PC-9 (cell line): Measurements from ENCODE around the gene MAPRE3. TPM values are rescaled to one million over a fixed set of nuclear protein-coding genes. Genes with fewer than 3 reads are reported as not detected.

Experiments used
- BruUV-seq: library from RNA; stranded (reverse); fragments of 400-500 nt; replicated peaks from 2 replicates; lab custom pipeline; 2021; lab: Mats Ljungman, UMichigan
- CTCF ChIA-PET: fragments of 300-600 bp; sonication (Branson Sonifier 250); formaldehyde crosslinking; loops from one replicate; lab custom pipeline; 2022; ENCODE audit warnings: antibody characterized with exemption; lab: Charles Lee
- POLR2A ChIA-PET: fragments of 300-600 bp; sonication (Branson Sonifier 250); formaldehyde crosslinking; loops from one replicate; lab custom pipeline; 2022; ENCODE audit warnings: antibody characterized with exemption; ENCODE audit not compliant: unreplicated experiment; lab: Charles Lee
- DNase-seq, 2 experiments: peaks; one replicate each; pipeline versions ENCODE4 v3.0.0 to v3.0.0-alpha.2; 2015 to 2022; ENCODE audit warnings: mixed read lengths in 1 of 2
- H2AFZ ChIP-seq: fragments of 200-600 bp; sonication (generic); 2 replicates; pipeline ENCODE4 v1.8.1; 2017; ENCODE audit warnings: antibody characterized with exemption
- H3F3A ChIP-seq: fragments of 200-600 bp; sonication (generic); 2 replicates; pipeline ENCODE4 v1.8.1; 2017; ENCODE audit warnings: antibody characterized with exemption, mild to moderate bottlenecking, low read depth; ENCODE audit not compliant: insufficient read depth
- H3K27ac ChIP-seq: fragments of 200-600 bp; sonication (generic); 2 replicates; pipeline ENCODE4 v1.6.1; 2016; ENCODE audit warnings: mixed run types
- H3K27me3 ChIP-seq: fragments of 200-600 bp; sonication (generic); 2 replicates; pipeline ENCODE4 v1.6.1; 2016; ENCODE audit warnings: low read depth, mixed run types; ENCODE audit not compliant: insufficient read depth
- H3K36me3 ChIP-seq: fragments of 200-600 bp; sonication (generic); 2 replicates; pipeline ENCODE4 v1.6.1; 2016; ENCODE audit warnings: low read depth, mixed run types
- H3K4me1 ChIP-seq: fragments of 200-600 bp; sonication (generic); replicated peaks from 2 replicates; pipeline ENCODE4 v1.6.1; 2016; ENCODE audit warnings: mixed run types; ENCODE audit not compliant: insufficient read depth
- H3K4me2 ChIP-seq: fragments of 200-600 bp; sonication (generic); 2 replicates; pipeline ENCODE4 v1.6.1; 2017; ENCODE audit warnings: mixed run types
- H3K4me3 ChIP-seq: fragments of 200-600 bp; sonication (generic); 2 replicates; pipeline ENCODE4 v1.6.1; 2016; ENCODE audit warnings: mixed run types
- H3K79me2 ChIP-seq: fragments of 200-600 bp; sonication (generic); 2 replicates; pipeline ENCODE4 v1.6.1; 2017; ENCODE audit warnings: low read depth, mixed run types
- H3K9me2 ChIP-seq: fragments of 200-600 bp; sonication (generic); 2 replicates; pipeline ENCODE4 v1.8.1; 2017; ENCODE audit warnings: mild to moderate bottlenecking; ENCODE audit not compliant: insufficient read depth
- H3K9me3 ChIP-seq: fragments of 200-600 bp; sonication (generic); 2 replicates; pipeline ENCODE4 v1.8.1; 2016; ENCODE audit warnings: low read depth; ENCODE audit not compliant: insufficient read depth
- H4K20me1 ChIP-seq: fragments of 200-600 bp; sonication (generic); 2 replicates; pipeline ENCODE4 v1.8.1; 2017; ENCODE audit not compliant: insufficient read depth
- CTCF ChIP-seq: fragments of 200-600 bp; sonication (generic); conservative IDR thresholded peaks from 2 replicates; pipeline ENCODE4 v1.6.1; 2017; ENCODE audit warnings: mixed run types, antibody characterized with exemption, mild to moderate bottlenecking, moderate library complexity
- EZH2 ChIP-seq: fragments of 200-600 bp; sonication (generic); IDR thresholded peaks from 2 replicates; pipeline ENCODE4 v1.8.0; 2017; ENCODE audit warnings: antibody characterized with exemption, low read depth
- intact Hi-C: fragments of 100-400 bp; cut with micrococcal nuclease; formaldehyde crosslinking; loops from one replicate; pipeline ENCODE4 v1.10.0; 2022; ENCODE audit not compliant: unreplicated experiment
- total RNA-seq: library from RNA; stranded (reverse); gene quantifications from 2 replicates; pipeline ENCODE4 v1.2.3, GENCODE V29; 2021

The MAPRE3 gene
- total RNA-seq, 1 experiment from 2014 or later, result 25.2 TPM

- CTCF ChIA-PET, result interaction anchor here (1.0 kb wide), 1 partner anchor 90 kb away, joined by 5 read pairs; no protein-coding TSS in a partner anchor
- Histone ChIP-seq H3K27ac (peak overlapping the region; percentile 70; the same call in 1 of the 2 replicates), H3K79me2 (no peaks in the 10 kb centered on the region), H3F3A (peaks cover 22% of the 10 kb centered on the region), H4K20me1 (no peaks in the 10 kb centered on the region), H3K4me1 (peaks cover 14% of the 10 kb centered on the region), H3K4me2 (peak overlapping the region; percentile 80), H3K27me3 (no peaks in the 10 kb centered on the region), H2AFZ (peak overlapping the region; percentile 91), H3K9me2 (no peaks in the 10 kb centered on the region), H3K4me3 (peak overlapping the region; percentile 98), H3K36me3 (peaks cover 15% of the 10 kb centered on the region), H3K9me3 (no peaks in the 10 kb centered on the region)
- no peak for DNase-seq
- intact Hi-C loops, result loop anchor here (1.0 kb wide), 2 partner anchors 31 to 34 kb away; partner anchors contain the start of gene KHK
- POLR2A ChIA-PET, result interaction anchor here (0.6 to 1.0 kb wide), 4 partner anchors 31 to 1224 kb away, joined by 3 to 5 read pairs (median 3); no protein-coding TSS in a partner anchor
- TF ChIP-seq EZH2 (no peak), CTCF (no peak)
- BruUV-seq, result no TSS peak
Measured at GRCh38 chr2:27051902-27052645, 81.6 kb downstream of the MAPRE3 start.

GRCh38 chr2:27053321-27053720, 82.9 kb downstream of the MAPRE3 start:
- BruUV-seq, result no TSS peak
- no peaks in the 10 kb centered on the region for H3K9me3 ChIP-seq
- H3K36me3 ChIP-seq, result peaks cover 15% of the 10 kb centered on the region
- ChIA-PET CTCF (no interaction called here), POLR2A (no interaction called here)
- intact Hi-C loops, result no loop called here
- no peak overlapping the region for H3K4me2 ChIP-seq
- TF ChIP-seq CTCF, result no peak
- no peak for TF ChIP-seq EZH2
- no peaks in the 10 kb centered on the region for H4K20me1 ChIP-seq
- H3K4me1 ChIP-seq, result peaks cover 14% of the 10 kb centered on the region
- H2AFZ ChIP-seq, result no peak overlapping the region
- peaks cover 22% of the 10 kb centered on the region for H3F3A ChIP-seq
- H3K9me2 ChIP-seq, result no peaks in the 10 kb centered on the region
- H3K27ac ChIP-seq, result no peak overlapping the region
- no peak for DNase-seq
- H3K27me3 ChIP-seq, result no peaks in the 10 kb centered on the region
- H3K79me2 ChIP-seq, result no peaks in the 10 kb centered on the region
- no peak overlapping the region for H3K4me3 ChIP-seq

DNA sequence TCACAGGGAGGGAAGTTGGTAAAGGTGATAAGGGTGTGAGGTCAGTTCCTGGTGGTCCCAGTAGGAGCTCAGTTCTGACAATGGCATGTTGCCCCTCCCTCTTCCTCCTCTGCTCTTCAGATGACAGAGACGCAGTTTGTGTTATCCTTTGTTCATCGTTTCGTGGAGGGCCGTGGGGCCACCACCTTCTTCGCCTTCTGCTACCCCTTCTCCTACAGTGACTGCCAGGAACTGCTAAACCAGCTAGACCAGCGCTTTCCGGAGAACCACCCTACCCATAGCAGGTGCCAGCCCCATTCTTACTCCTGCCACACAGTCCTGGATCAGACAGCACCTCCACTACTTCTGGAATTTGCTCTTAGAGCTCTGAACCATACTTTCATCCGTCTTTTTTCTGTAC, 83.3 kb downstream of the MAPRE3 start:
- H3K79me2 ChIP-seq, result no peaks in the 10 kb centered on the region
- intact Hi-C loops, result no loop called here
- DNase-seq, result no peak
- CTCF ChIA-PET, result no interaction called here
- no peaks in the 10 kb centered on the region for H4K20me1 ChIP-seq
- H2AFZ ChIP-seq, result no peak overlapping the region
- peaks cover 14% of the 10 kb centered on the region for H3K4me1 ChIP-seq
- H3K27ac ChIP-seq, result no peak overlapping the region
- H3K4me2 ChIP-seq, result no peak overlapping the region
- no peaks in the 10 kb centered on the region for H3K9me2 ChIP-seq
- BruUV-seq, result no TSS peak
- H3F3A ChIP-seq, result peaks cover 22% of the 10 kb centered on the region
- no peaks in the 10 kb centered on the region for H3K27me3 ChIP-seq
- no peak for TF ChIP-seq EZH2
- TF ChIP-seq CTCF, result no peak
- H3K9me3 ChIP-seq, result no peaks in the 10 kb centered on the region
- POLR2A ChIA-PET, result no interaction called here
- H3K4me3 ChIP-seq, result no peak overlapping the region
- peaks cover 15% of the 10 kb centered on the region for H3K36me3 ChIP-seq
